ENCODE measurements around the gene EXOC4.

The EXOC4 gene

DNA sequence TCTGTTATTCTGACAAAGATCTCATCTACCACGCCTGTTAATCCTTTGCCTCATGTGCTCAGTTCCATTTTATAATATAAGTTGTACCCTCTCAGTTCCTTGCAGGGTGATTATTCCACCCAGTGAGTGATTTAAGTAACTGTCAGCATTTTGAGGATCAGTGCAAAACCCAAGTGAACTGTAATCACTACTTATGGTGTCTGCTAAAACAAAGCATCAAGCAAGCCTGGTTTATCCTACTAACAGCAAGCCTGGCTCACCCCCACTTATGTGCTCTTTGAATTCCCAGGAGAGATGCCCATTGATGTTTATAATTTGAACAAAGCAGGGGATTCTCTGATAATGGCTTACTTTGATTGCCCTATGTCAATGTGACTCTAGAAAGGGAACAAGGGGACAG lies 687.5 kb downstream of the EXOC4 start:
- DNase-seq (ENCODE audit: low read depth): no peak

GRCh38 chr7:133941496-133941895 lies 688.6 kb downstream of the EXOC4 start:
- DNase-seq (ENCODE audit: low read depth): no peak

DNA sequence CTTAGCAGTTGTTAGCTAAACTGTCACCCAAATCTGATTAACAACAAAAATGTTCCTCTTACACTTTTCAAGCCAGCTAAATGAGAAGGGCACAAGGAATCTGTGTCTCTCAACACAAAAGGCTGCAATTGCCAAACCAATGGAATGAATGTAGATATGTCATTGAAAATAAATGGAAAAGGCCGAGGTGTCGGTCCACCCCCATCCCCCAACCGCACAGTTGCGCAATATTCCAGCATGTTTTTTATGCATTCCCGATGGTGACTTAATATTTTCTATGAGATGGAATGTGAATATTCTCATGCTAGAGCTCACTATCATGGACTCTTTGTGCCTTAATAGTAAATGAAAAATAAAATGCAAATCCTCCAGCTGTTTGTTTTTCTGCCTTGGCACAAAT lies 692.6 kb downstream of the EXOC4 start:
- DNase-seq (ENCODE audit: low read depth): no peak

- DNase-seq (ENCODE audit: low read depth): no peak
Measured at GRCh38 chr7:133947458-133948254, 694.8 kb downstream of the EXOC4 start.

DNA sequence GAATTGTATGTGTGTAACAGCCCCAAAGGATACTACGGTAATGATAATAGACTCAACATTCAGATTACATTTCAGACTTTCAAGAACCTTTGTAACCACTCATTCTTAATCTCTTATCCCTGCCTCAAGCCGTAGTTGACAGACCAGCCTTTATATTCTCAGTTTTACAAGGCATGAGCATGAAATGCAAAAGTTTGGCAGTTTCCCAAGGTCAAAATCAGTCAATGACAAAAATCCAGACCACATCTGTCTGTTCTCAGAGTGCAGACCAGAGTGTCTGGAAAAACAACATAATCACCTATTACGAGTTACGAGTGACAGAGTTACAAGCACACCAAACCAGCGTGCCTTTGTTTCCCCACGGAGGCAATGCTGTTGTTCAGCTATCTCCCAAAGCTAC lies 695.7 kb downstream of the EXOC4 start:
- no peak for DNase-seq (ENCODE audit: low read depth)

GRCh38 chr7:133950855-133951254 lies 698.0 kb downstream of the EXOC4 start:
- no peak for DNase-seq (ENCODE audit: low read depth)

GRCh38 chr7:133955208-133955607 lies 702.3 kb downstream of the EXOC4 start:
- DNase-seq (ENCODE audit: low read depth): no peak

GRCh38 chr7:133957845-133958244 lies 705.0 kb downstream of the EXOC4 start:
- no peak for DNase-seq (ENCODE audit: low read depth)

DNA sequence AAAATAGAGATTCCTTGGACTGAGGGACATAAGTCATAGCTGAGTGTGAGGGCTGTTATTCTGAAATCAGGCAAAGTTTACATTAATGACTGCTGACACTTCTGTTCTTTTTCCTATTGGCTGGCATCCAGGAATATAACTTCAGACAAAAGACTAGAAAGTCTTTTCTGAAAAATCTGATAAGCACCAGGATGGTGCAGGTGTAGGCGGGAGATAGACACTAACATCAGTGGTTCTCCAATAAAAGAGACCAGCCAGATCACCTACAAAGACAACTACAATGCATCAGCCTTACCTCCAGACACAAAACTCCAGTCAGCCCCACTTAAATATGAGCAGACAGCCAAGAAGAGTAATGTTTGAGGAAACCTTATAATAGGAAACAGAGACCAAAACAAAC lies 705.9 kb downstream of the EXOC4 start:
- no peak for DNase-seq (ENCODE audit: low read depth)

DNA sequence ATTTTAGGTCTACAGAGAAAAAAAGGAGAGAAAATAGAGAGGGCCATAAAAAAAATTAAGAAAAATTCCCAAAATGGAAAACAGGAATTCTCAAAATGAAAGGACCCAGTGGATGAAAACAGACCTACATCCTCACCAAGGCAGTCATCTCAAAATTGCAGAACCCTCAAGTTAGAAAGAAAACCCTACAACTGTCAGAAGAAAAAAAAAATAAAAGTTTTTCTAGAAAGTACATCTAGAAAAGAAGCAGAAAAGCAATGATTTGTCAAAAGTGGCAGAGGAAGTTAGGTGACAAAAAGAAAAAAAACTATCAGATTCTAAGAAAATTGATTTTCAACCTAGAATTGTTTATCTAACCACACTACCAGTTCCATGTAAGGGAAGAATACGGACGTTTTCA lies 706.6 kb downstream of the EXOC4 start:
- no peak for DNase-seq (ENCODE audit: low read depth)

- no peak for DNase-seq (ENCODE audit: low read depth)
Measured at GRCh38 chr7:133961724-133962123, 708.8 kb downstream of the EXOC4 start.

- DNase-seq (ENCODE audit: low read depth): no peak
Measured at GRCh38 chr7:133962646-133963045, 709.8 kb downstream of the EXOC4 start.

DNA sequence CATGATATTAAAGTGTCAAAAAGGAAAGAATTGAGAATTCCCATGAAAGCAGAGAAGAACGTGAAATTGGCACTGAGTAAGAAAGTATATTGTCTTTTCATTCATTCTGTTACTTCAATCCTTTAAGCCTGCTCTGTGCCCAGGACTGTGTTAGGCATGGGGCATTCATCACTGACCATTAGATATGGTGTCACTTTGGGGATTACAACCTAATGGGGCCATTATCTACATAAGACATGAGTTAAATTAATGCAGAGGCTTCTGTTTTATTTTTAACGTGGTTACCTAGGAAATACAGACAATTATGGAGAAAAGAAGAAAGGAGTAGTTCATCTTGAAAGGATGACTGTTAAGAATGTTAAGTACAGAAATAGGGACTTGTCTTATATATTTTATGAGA lies 710.8 kb downstream of the EXOC4 start:
- DNase-seq (ENCODE audit: low read depth): no peak

GRCh38 chr7:133971625-133972024 lies 718.7 kb downstream of the EXOC4 start:
- no peak for DNase-seq (ENCODE audit: low read depth)

DNA sequence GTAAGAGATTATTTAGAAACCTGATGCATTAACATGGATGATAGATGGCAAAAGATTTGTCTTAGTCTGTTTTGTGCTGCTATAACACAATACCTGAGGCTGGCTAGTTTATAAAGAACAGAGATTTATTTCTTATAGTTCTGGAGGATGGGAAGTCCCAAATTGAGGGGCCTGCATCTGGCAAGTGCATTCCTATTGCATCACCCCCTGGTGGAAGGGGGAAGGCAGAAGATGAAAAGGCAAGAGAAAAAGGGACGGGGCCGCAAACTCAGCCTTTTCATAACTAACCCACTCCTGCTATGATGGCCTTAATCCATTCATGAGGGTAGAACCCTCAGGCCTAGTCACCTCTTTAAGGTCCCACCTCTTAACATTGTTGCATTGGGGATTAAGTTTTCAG lies 720.8 kb downstream of the EXOC4 start:
- DNase-seq (ENCODE audit: low read depth): no peak

DNA sequence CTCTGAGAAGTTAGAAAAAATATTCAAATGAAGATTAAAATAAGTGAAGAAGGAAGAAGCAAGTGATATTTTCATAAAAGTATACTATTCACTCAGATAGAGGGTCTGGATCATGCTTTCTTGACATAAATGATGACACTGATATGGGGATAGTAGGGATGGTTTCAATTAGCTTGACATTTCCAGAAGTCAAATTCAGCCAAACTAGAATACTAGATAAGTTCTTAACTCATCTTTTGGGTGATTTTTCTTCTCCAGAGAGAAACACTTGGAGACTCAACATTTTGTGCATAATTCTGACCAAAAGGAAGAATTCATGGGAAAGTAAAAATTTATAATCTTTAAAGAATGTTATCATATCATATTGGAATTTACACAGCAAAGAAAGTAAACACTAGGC lies 722.3 kb downstream of the EXOC4 start:
- DNase-seq (ENCODE audit: low read depth): no peak

DNA sequence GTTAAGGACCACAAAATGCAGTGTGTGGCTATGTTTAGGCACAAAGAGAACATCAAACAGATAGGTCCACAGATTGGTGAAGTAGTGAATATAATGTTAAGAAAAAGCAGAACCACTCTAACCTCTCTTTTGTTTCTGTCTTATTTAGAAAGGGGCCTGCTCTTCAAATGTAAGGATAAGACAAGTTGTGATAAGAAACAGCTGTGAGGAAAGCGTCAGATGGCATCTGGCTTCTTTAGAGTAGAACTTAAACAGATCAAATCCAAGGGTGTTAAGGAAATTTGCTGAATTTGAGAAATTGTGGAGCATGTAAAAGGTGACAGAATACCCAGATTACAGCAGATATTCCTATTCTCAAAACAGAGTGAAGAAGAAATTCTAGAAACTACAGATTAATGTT lies 723.3 kb downstream of the EXOC4 start:
- DNase-seq (ENCODE audit: low read depth): no peak

GRCh38 chr7:133977409-133978274 lies 724.8 kb downstream of the EXOC4 start:
- DNase-seq (ENCODE audit: low read depth): no peak

DNA sequence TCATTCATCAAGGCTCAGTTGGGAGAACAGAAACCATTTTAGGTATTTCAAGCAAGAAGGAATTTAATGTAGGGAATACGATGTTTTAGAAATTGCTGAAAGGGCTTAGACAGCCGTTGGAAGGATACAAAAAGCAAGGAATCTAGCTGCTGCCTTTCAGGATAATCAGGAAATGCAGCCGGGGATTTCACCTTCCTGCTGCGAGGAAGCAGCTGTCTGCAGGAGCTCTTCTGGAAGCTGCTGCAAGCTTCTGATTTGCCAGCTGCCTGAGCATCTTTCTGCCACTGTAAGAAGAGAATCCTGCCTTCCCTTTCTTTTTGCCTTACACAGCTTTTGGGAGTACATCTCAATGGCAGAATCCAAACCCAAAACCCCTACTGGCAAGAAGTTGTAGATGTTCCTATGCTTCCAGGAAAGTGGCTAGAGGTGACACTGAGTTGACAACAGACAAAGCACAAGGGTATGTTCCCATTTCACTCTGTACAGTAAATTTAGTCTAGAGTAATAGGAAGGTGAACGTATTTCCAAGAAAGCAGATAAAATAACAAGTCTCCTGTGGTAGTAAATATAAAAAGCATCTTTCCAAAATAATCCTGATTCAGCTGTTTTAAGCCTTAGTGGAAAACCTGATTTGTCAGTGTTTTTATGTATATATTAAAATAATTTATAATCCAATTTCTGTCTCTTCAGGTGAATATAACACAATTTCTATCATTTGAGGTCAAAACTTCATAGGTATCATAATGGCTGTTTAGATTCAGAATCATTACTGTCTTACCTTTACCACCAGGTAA lies 725.8 kb downstream of the EXOC4 start:
- no peak for DNase-seq (ENCODE audit: low read depth)

GRCh38 chr7:133980804-133981203 lies 727.9 kb downstream of the EXOC4 start:
- no peak for DNase-seq (ENCODE audit: low read depth)

- DNase-seq (ENCODE audit: low read depth): no peak
Measured at GRCh38 chr7:133983685-133984419, 731.0 kb downstream of the EXOC4 start.

- no peak for DNase-seq (ENCODE audit: low read depth)
Measured at GRCh38 chr7:133985300-133985699, 732.4 kb downstream of the EXOC4 start.

Data from CMK (cell line).